Measurements from ENCODE around the gene ASB5.

DNA sequence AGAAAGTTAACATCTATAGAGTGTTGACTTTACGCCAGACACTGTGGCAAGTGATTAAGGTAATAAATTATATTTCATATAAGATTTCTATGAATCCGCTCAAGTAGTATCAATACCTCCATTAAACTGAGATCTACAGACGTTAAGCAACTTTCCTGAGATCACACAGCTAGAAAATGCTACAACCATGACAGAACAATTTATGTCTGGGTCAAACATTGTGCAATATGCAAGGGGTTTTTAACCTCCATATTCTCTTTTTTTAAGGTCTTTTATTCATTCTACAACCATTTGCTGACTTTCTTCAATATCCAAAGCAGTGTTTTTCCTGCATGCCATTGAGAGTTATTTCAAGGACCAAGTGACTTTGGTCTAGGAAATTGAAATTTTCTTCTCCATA lies 10.9 kb downstream of the ASB5 start:
- TF ChIP-seq CTCF (IDR thresholded peaks at IDR 0.05): no peak
- no peak for TF ChIP-seq POLR2A (IDR thresholded peaks at IDR 0.05)

All from Peyer's patch (tissue), 4 donors.